Gastrocnemius medialis (tissue), 4 donors: ENCODE results near the gene CASP6. TPM values are rescaled to one million over a fixed set of nuclear protein-coding genes. Genes with fewer than 3 reads are reported as not detected.

ENCODE experiments used
- ATAC-seq, 2 donors: fragments of 150-250 bp; one replicate each; pipeline ENCODE4 v1.9.1; 2016
- DNase-seq, 2 donors: peaks; one replicate each; pipeline ENCODE4 v3.0.0-alpha.2; 2019
- H3K27ac ChIP-seq, 4 donors: fragments of 200-600 bp; sonication (generic); 1 replicate in 1 of 4; 2 replicates in 3 of 4; pipeline ENCODE4 v1.5.1; 2016 to 2018; ENCODE audit warnings: mild to moderate bottlenecking in 2 of 4, moderate library complexity in 1 of 4
- H3K27me3 ChIP-seq, 3 donors: fragments of 200-600 bp; sonication (generic) in 2 of 3; 1 replicate in 1 of 3; 2 replicates in 2 of 3; pipeline versions ENCODE4 v1.5.1 to v1.6.0; 2016 to 2019; ENCODE audit warnings: mild to moderate bottlenecking in 1 of 3, moderate library complexity in 1 of 3
- H3K36me3 ChIP-seq, 2 donors: fragments of 200-600 bp; sonication (generic) in 1 of 2; one replicate each; pipeline ENCODE4 v1.5.1; 2017 to 2018
- H3K4me1 ChIP-seq, 2 donors: fragments of 200-600 bp; sonication (generic) in 1 of 2; one replicate each; pipeline ENCODE4 v1.5.1; 2016 to 2017; ENCODE audit warnings: mild to moderate bottlenecking in 2 of 2
- H3K4me3 ChIP-seq, 4 donors: fragments of 200-600 bp; sonication (generic) in 3 of 4; 1 replicate in 1 of 4; 2 replicates in 3 of 4; pipeline ENCODE4 v1.5.1; 2016 to 2019; ENCODE audit warnings: mild to moderate bottlenecking in 2 of 4
- H3K9me3 ChIP-seq, 3 donors: fragments of 200-600 bp; sonication (generic) in 2 of 3; 1 replicate in 1 of 3; 2 replicates in 2 of 3; pipeline ENCODE4 v1.5.1; 2016 to 2019
- POLR2A ChIP-seq, 2 donors: fragments of 450-650 bp; IDR thresholded peaks; one replicate each; pipeline ENCODE4 v1.6.1; 2017; ENCODE audit warnings: antibody characterized with exemption in 2 of 2, mild to moderate bottlenecking in 2 of 2, moderate library complexity in 2 of 2
- in situ Hi-C, 4 donors: fragments of 200-750 bp; cut with MboI; loops; one replicate each; pipeline versions ENCODE4 v1.15.0 to v1.8.0; 2017; ENCODE audit warnings: low sequenced_read_pairs in 4 of 4
- intact Hi-C: fragments of 100-400 bp; cut with DNase I; formaldehyde crosslinking; loops from one replicate; pipeline ENCODE4 v1.15.1; 2023; ENCODE audit warnings: low total_unique reads
- total RNA-seq, 4 donors: library from RNA; depleted of rRNA; stranded (reverse); fragments of >200 nt; gene quantifications; one replicate each; pipeline versions ENCODE4 v1.1.0 to v1.2.3, GENCODE V29; 2016
- TF ChIP-seq, protein P1 (sequence below), 5 experiments: fragments of 450-650 bp in 3 of 5; fragments of 200-600 bp in 2 of 5; sonication (generic) in 2 of 5; IDR thresholded peaks in 4 of 5; conservative IDR thresholded peaks in 1 of 5; 1 replicate in 4 of 5; 2 replicates in 1 of 5; pipeline ENCODE4 v1.5.1; 2016 to 2019; ENCODE audit warnings: antibody characterized with exemption in 5 of 5, mild to moderate bottlenecking in 3 of 5, moderate library complexity in 3 of 5

The CASP6 gene
- total RNA-seq, 4 donors from 2014 or later, result 6.6 to 25.2 (median 9.0) TPM

DNA sequence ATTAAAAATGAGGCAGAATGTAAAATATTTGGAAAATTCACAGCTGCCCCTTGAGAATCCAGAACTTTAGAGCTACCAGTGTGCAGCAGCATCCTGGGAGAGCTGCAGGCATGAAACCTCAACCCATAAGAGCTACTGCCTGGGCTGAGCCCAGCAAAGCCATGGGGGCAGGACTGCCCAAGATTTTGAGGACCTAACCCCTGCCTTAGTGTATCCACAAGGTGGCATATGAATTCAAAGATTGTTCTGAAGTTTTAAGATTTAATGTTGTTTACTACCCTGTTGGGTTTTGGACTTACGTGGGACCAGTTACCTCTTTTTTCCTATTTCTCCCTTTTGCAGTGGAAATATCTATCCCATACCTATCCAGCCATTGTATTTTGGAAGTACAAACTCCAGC is 26.4 kb downstream of the CASP6 start:
- no peak for DNase-seq
- Histone ChIP-seq H3K4me1 (no peaks in the 10 kb centered on the region), H3K27ac (no peak overlapping the region), H3K27me3 (no peaks in the 10 kb centered on the region), H3K9me3 (no peaks in the 10 kb centered on the region), H3K36me3 (no peaks in the 10 kb centered on the region), H3K4me3 (no peak overlapping the region)
- ATAC-seq, result no peak
- intact Hi-C loops (no loop called here), in situ Hi-C loops (no loop called here)
- TF ChIP-seq POLR2A (IDR thresholded peaks at IDR 0.05), result no peak
- TF ChIP-seq, protein P1, sequence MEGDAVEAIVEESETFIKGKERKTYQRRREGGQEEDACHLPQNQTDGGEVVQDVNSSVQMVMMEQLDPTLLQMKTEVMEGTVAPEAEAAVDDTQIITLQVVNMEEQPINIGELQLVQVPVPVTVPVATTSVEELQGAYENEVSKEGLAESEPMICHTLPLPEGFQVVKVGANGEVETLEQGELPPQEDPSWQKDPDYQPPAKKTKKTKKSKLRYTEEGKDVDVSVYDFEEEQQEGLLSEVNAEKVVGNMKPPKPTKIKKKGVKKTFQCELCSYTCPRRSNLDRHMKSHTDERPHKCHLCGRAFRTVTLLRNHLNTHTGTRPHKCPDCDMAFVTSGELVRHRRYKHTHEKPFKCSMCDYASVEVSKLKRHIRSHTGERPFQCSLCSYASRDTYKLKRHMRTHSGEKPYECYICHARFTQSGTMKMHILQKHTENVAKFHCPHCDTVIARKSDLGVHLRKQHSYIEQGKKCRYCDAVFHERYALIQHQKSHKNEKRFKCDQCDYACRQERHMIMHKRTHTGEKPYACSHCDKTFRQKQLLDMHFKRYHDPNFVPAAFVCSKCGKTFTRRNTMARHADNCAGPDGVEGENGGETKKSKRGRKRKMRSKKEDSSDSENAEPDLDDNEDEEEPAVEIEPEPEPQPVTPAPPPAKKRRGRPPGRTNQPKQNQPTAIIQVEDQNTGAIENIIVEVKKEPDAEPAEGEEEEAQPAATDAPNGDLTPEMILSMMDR (IDR thresholded peaks at IDR 0.05 in 4 of 5, conservative IDR thresholded peaks at IDR 0.05 in 1 of 5), result no peak

DNA sequence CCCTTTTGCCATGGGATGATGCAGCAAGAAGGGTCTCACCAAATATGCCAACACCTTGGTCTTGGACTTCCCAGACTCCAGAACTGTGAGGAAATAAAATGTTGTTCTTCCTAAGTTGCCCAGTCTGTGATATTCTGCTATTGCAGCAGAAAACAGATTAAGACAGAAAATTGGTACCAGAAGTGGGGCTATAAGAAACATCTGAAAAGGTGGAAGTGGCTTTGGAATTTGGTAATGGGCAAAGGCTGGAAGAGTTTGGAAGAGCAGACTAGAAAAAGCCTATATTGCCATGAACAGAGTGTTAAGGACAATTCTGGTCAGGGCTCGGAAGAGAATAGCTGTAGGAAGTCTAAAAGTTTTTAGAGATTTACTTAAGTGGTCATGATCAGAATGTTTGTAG is 27.4 kb downstream of the CASP6 start:
- Histone ChIP-seq H3K9me3 (no peaks in the 10 kb centered on the region), H3K4me3 (no peak overlapping the region), H3K27me3 (no peaks in the 10 kb centered on the region), H3K4me1 (no peaks in the 10 kb centered on the region), H3K36me3 (no peaks in the 10 kb centered on the region), H3K27ac (no peak overlapping the region)
- TF ChIP-seq, protein P1 (IDR thresholded peaks at IDR 0.05 in 4 of 5, conservative IDR thresholded peaks at IDR 0.05 in 1 of 5), result no peak
- no peak for TF ChIP-seq POLR2A (IDR thresholded peaks at IDR 0.05)
- in situ Hi-C loops, result no loop called here
- ATAC-seq (no peak), DNase-seq (no peak)
- intact Hi-C loops, result no loop called here

DNA sequence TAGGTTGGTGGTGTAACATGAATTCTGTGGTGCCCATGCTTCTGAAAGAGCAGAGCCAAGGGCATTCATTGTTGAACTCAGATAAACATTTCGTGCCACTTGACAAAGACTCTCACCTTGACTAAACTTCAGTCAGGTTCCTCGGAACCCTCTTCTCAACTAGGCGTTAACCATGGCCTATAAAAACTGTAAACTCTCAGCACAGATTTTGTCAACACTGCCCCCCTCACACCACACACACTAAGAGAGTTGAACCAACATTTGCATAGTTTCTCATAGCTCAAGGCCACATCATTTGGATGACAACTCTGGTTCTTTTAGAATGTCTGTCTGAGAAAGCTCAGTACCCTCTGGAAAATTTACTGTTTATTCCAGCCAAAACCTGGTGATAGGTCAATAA is 28.1 kb downstream of the CASP6 start:
- no peak for TF ChIP-seq POLR2A (IDR thresholded peaks at IDR 0.05)
- TF ChIP-seq, protein P1 (IDR thresholded peaks at IDR 0.05 in 4 of 5, conservative IDR thresholded peaks at IDR 0.05 in 1 of 5), result no peak
- H3K36me3 ChIP-seq, result no peaks in the 10 kb centered on the region
- H3K27me3 ChIP-seq, result no peaks in the 10 kb centered on the region
- no peaks in the 10 kb centered on the region for H3K4me1 ChIP-seq
- no peak overlapping the region for H3K27ac ChIP-seq
- intact Hi-C loops (no loop called here), in situ Hi-C loops (no loop called here)
- no peak for ATAC-seq
- H3K9me3 ChIP-seq, result no peaks in the 10 kb centered on the region
- DNase-seq, result no peak
- H3K4me3 ChIP-seq, result no peak overlapping the region

DNA sequence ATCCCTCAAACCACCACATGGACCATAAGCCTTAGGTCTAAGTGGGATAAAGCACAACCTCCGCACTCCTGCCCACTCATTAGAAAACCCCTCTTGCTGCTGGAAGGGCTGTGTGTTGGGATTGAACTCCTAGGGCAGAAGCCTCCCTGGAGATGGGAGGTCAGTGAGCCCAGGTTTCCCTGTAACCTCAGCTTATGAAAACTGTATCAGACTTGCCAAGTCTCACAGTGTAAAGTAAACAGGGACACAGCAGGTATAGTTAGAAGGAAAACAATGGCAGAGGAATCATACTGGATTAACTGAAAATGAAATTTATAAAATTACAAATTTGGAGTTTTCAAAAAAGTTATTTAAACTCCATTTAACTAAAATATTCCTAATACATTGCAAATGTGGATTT is 29.9 kb downstream of the CASP6 start:
- no peak for ATAC-seq
- no peaks in the 10 kb centered on the region for H3K36me3 ChIP-seq

More for the DNA sequence above, 29.9 kb downstream of the CASP6 start:
- in situ Hi-C loops, result no loop called here
- no peaks in the 10 kb centered on the region for H3K9me3 ChIP-seq
- H3K27me3 ChIP-seq, result no peaks in the 10 kb centered on the region
- no peaks in the 10 kb centered on the region for H3K4me1 ChIP-seq
- intact Hi-C loops, result no loop called here
- H3K27ac ChIP-seq, result no peak overlapping the region
- no peak for TF ChIP-seq POLR2A (IDR thresholded peaks at IDR 0.05)
- TF ChIP-seq, protein P1 (IDR thresholded peaks at IDR 0.05 in 4 of 5, conservative IDR thresholded peaks at IDR 0.05 in 1 of 5), result no peak
- no peak for DNase-seq
- H3K4me3 ChIP-seq, result no peak overlapping the region
